ENCODE data around the gene AMIGO3. TPM values are rescaled to one million over a fixed set of nuclear protein-coding genes. Genes with fewer than 3 reads are reported as not detected.
"Not testable (repeated sequence)": the region's sequence is repeated elsewhere in the genome, so short reads cannot be mapped to it uniquely, and the experiment has no call there.

AMIGO3 gene
- total and polyA plus RNA-seq, 10 of the 15 experiments (the other 5 are each of a cell fraction or from before 2014, with no cell fraction given) = 0.07 to 1.3 (median 0.44) TPM; not detected in 3

DNA sequence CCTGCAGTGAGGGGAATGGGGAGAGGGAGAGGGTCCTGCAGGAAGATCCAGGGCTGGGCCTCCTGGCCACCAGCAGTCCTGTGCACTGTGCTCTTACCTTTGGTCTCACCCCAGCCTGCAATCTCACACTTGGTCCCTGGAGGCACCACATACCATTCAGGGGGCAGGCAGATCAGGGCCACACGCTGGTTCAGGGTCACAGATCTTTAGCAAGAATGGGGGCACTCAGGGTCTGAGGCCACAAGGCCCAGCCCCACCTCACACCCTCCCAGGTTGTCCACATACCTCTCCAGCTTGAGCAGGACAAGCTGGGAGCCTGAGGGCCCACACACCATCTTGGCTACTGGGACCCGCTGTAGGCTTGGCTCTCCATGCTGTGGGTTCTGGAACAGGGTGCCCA is 35.0 kb downstream of the AMIGO3 start:
- in situ Hi-C loops (cut with MboI); SMC1A ChIA-PET (ENCODE audit: uncharacterized antibody, unreplicated experiment); H3K9ac ChIP-seq (ENCODE audit: control insufficient read depth, insufficient read depth, low read length); H3K4me2 ChIP-seq (ENCODE audit: control insufficient read depth, insufficient read depth); RAD21 ChIA-PET (ENCODE audit: unreplicated experiment); H2AFZ ChIP-seq (ENCODE audit: control insufficient read depth, low read depth, low read length); BruUV-seq (replicated peaks); POLR2A ChIA-PET; H3K9me3 ChIP-seq (replicated peaks; ENCODE audit: control insufficient read depth, insufficient read depth, low read length); H3K79me2 ChIP-seq (ENCODE audit: control insufficient read depth, insufficient read depth, low read length); H3K27ac ChIP-seq (ENCODE audit: control insufficient read depth, insufficient read depth); CTCF ChIA-PET; H4K20me1 ChIP-seq (ENCODE audit: control insufficient read depth, insufficient read depth); H3K27me3 ChIP-seq (replicated peaks in 1 of 2; ENCODE audit: control insufficient read depth in 2 of 2, insufficient read depth in 2 of 2, low read length in 1 of 2); DNase-seq (ENCODE audit: low read depth, low spot score); FAIRE-seq; H3K4me3 ChIP-seq; intact Hi-C loops (cut with micrococcal nuclease; ENCODE audit: unreplicated experiment); ATAC-seq; H3K4me1 ChIP-seq (ENCODE audit: control insufficient read depth, insufficient read depth, low read length): not testable (repeated sequence)
- WGBS (ENCODE audit: insufficient coverage, insufficient replicate concordance, low lambda C conversion rate, missing lambda C conversion rate) = 100% methylated on average over 2 of the region's 2 CpGs
- H3K36me3 ChIP-seq (ENCODE audit: control insufficient read depth in 2 of 2, insufficient read depth in 2 of 2, low read length in 1 of 2) = peaks cover 11 to 26% of the 10 kb centered on the region in 2 experiments; a peak in 3 of 4 replicates

DNA sequence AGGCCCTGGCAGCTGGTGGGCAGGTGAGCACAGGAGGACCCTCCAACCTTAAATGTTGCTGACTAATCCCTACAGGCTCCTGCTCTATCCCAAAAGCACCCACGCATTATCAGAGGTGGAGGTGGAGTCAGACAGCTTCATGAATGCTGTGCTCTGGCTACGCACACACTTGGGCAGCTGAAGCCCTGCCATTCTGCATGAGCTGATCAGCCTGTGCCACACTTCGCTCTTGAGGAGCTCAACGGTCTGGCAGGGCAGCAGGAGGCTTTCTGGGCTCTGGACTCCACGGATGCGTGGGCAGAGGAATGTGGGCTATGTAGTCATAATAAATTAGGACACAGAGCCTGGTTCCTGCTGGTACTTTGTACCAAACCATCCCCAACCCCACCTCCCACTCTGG is 36.3 kb downstream of the AMIGO3 start:
- in situ Hi-C loops (cut with MboI) = no loop called here
- SMC1A ChIA-PET (ENCODE audit: uncharacterized antibody, unreplicated experiment) = no interaction called here
- Histone ChIP-seq H3K27me3 (replicated peaks in 1 of 2; ENCODE audit: control insufficient read depth in 2 of 2, insufficient read depth in 2 of 2, low read length in 1 of 2) (no peaks in the 10 kb centered on the region), H3K27ac (ENCODE audit: control insufficient read depth, insufficient read depth) (no peak overlapping the region), H3K4me2 (ENCODE audit: control insufficient read depth, insufficient read depth) (no peak overlapping the region), H3K4me1 (ENCODE audit: control insufficient read depth, insufficient read depth, low read length) (no peaks in the 10 kb centered on the region; the same call in 1 of the 2 replicates), H4K20me1 (ENCODE audit: control insufficient read depth, insufficient read depth) (no peaks in the 10 kb centered on the region), H3K36me3 (ENCODE audit: control insufficient read depth in 2 of 2, insufficient read depth in 2 of 2, low read length in 1 of 2) (peaks cover 18 to 31% of the 10 kb centered on the region in 2 experiments; a peak in 3 of 4 replicates), H3K9me3 (replicated peaks; ENCODE audit: control insufficient read depth, insufficient read depth, low read length) (no peaks in the 10 kb centered on the region), H3K9ac (ENCODE audit: control insufficient read depth, insufficient read depth, low read length) (no peak overlapping the region), H2AFZ (ENCODE audit: control insufficient read depth, low read depth, low read length) (no peak overlapping the region), H3K4me3 (no peak overlapping the region), H3K79me2 (ENCODE audit: control insufficient read depth, insufficient read depth, low read length) (no peaks in the 10 kb centered on the region; the same call in 1 of the 2 replicates)
- DNase-seq (ENCODE audit: low read depth, low spot score) (no peak), ATAC-seq (no peak), FAIRE-seq (no peak)
- RAD21 ChIA-PET (ENCODE audit: unreplicated experiment) = no interaction called here
- 94% methylated on average over 6 of the region's 6 CpGs for WGBS (ENCODE audit: insufficient coverage, insufficient replicate concordance, low lambda C conversion rate, missing lambda C conversion rate)
- intact Hi-C loops (cut with micrococcal nuclease; ENCODE audit: unreplicated experiment) = no loop called here
- no peak for TF ChIP-seq ZSCAN29 (IDR thresholded peaks at IDR 0.05)
- TF ChIP-seq, protein P1, sequence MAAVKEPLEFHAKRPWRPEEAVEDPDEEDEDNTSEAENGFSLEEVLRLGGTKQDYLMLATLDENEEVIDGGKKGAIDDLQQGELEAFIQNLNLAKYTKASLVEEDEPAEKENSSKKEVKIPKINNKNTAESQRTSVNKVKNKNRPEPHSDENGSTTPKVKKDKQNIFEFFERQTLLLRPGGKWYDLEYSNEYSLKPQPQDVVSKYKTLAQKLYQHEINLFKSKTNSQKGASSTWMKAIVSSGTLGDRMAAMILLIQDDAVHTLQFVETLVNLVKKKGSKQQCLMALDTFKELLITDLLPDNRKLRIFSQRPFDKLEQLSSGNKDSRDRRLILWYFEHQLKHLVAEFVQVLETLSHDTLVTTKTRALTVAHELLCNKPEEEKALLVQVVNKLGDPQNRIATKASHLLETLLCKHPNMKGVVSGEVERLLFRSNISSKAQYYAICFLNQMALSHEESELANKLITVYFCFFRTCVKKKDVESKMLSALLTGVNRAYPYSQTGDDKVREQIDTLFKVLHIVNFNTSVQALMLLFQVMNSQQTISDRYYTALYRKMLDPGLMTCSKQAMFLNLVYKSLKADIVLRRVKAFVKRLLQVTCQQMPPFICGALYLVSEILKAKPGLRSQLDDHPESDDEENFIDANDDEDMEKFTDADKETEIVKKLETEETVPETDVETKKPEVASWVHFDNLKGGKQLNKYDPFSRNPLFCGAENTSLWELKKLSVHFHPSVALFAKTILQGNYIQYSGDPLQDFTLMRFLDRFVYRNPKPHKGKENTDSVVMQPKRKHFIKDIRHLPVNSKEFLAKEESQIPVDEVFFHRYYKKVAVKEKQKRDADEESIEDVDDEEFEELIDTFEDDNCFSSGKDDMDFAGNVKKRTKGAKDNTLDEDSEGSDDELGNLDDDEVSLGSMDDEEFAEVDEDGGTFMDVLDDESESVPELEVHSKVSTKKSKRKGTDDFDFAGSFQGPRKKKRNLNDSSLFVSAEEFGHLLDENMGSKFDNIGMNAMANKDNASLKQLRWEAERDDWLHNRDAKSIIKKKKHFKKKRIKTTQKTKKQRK (IDR thresholded peaks at IDR 0.05; ENCODE audit: low read depth, low read length) = no peak
- TF ChIP-seq, protein P2, sequence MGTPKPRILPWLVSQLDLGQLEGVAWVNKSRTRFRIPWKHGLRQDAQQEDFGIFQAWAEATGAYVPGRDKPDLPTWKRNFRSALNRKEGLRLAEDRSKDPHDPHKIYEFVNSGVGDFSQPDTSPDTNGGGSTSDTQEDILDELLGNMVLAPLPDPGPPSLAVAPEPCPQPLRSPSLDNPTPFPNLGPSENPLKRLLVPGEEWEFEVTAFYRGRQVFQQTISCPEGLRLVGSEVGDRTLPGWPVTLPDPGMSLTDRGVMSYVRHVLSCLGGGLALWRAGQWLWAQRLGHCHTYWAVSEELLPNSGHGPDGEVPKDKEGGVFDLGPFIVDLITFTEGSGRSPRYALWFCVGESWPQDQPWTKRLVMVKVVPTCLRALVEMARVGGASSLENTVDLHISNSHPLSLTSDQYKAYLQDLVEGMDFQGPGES (IDR thresholded peaks at IDR 0.05) = no peak
- no TSS peak for BruUV-seq (replicated peaks)
- CTCF ChIA-PET = no interaction called here
- POLR2A ChIA-PET = no interaction called here

Data from GM12878 (cell line).